HG03521 (cell line): Measurements from ENCODE around the gene CELSR1.
"Not testable (repeated sequence)": the region's sequence is repeated elsewhere in the genome, so short reads cannot be mapped to it uniquely, and the experiment has no call there.

Source experiments
- ATAC-seq: cut with Tn5 transposase; IDR thresholded peaks from one replicate; pipeline ENCODE4 v1.9.1; 2021; ENCODE audit warnings: mild to moderate bottlenecking, moderate library complexity; ENCODE audit not compliant: unreplicated experiment

Gene CELSR1

DNA sequence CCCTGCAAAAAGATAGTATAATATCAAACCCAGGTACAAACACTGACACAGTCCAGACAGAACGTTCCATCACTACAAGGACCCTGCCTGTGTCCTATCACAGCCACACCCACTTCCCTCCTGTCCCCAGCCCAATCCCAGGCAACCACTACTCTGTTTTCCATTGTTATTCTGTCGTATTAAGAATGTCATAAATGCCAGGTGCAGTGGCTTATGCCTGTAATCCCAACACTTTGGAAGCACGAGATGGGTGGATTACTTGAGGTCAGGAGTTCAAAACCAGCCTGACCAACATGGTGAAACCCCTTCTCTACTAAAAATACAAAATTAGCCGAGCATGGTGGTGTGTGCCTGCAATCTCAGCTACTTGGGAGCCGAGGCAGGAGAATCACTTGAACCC, 112.9 kb downstream of the CELSR1 start:
- no peak for ATAC-seq

DNA sequence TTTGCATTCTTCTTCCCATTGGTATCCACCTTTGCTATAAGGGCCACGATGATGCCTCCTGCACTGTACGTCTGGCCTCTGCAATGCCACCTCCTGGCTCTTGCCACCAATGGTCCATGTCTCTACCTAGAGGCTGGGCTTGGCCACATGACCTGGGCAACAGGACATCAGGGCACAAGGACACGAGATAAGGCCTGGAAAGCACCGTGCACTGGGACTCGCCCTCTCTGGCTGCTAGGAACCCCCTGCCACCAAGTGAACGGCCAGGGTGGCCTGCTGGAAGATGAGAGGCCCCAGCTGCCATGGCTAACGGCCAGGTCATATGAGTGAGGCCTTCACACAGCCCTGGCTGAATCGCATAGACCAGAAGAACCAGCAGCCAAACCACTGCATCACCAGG, 114.5 kb downstream of the CELSR1 start:
- ATAC-seq: no peak

- no peak for ATAC-seq
These were observed 116.2 kb downstream of the CELSR1 start for GRCh38 chr22:46421267-46421666.

DNA sequence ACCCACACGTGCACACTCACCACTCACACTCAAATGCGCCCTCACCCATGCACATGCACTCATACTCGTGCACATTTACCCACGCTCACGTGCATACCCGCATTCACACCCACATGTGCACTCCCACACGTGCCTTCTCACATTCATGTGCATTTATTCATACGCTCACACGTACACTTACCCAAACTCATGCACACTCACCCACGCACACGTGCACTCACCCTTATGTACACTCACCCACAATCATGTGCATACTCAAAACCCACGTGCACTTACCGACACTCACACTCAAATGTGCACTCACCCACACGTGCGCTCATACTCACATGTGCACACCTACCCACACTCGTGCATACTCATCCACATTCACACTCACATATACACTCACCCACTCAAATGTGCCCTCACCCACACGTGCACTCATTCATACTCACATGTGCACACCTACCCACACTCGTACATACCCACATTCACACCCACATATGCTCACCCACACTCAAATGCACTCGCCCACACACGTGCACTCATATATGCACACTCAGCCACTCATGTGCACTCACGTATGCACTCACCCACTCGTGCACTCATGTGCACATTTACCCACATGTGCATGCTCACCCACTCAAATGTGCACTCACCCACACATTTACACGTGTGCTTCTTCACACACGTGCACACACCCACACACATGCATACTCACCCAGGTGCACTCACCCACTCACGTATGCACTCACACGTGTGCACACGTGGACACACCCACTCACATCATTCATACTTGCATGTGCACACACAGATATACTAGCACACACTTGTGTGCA, 117.5 kb downstream of the CELSR1 start:
- ATAC-seq: no peak

DNA sequence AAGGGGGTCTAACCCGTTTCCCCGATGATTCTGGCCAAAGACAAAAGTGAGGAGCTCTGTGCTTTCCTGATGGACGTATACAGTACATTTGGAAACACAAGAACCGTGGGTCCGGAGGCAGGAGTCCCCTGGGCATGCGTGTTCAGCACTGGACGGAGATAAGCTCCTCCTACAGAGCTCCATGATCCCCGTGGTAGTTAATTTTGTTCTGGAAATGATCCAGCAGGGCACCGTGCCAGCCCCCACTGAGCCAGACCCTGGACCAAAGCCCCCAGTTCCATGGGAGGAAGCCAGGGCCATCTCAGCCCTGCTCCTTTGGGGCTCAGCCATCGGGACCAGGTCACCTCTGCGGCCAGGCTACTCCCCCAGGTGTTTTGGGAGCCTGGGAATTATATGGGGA, 118.6 kb downstream of the CELSR1 start:
- ATAC-seq: no peak

GRCh38 chr22:46417769-46418168, 119.7 kb downstream of the CELSR1 start:
- no peak for ATAC-seq

GRCh38 chr22:46416891-46417580, 120.4 kb downstream of the CELSR1 start:
- no peak for ATAC-seq

GRCh38 chr22:46416520-46416871, 120.9 kb downstream of the CELSR1 start:
- no peak for ATAC-seq

GRCh38 chr22:46415776-46416519, 121.5 kb downstream of the CELSR1 start:
- ATAC-seq: no peak

GRCh38 chr22:46414704-46415103, 122.7 kb downstream of the CELSR1 start:
- ATAC-seq: no peak

GRCh38 chr22:46413725-46414379, 123.6 kb downstream of the CELSR1 start:
- ATAC-seq: no peak

GRCh38 chr22:46411347-46411746, 126.1 kb downstream of the CELSR1 start:
- ATAC-seq: no peak

DNA sequence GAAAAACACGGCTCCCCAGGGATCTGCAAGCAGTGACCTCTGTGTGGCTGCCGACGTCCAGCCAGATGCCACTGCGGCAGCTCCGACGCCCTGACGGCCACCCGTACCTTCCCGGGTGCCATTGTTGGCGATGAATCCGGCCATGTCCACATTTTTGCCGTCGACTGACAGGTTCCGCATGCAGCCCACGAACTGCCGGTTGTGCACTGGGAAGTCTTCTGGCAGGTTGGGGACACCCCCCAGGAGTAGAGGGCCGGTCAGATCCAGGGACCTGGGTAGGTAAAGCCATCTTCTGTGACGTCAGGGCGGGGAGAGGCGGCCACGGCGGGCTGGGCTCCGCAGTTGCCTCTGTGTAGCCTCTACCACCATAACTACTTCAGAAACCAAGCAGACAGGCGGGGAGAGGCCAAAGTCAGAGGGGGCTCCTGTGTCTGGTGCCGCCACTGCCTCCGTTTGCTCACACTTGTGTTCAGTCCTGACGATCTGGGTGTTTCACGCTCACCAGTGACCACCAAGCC, 127.1 kb downstream of the CELSR1 start:
- no peak for ATAC-seq

GRCh38 chr22:46409631-46410210, 127.7 kb downstream of the CELSR1 start:
- no peak for ATAC-seq

- ATAC-seq: no peak
These were observed 128.6 kb downstream of the CELSR1 start for GRCh38 chr22:46408568-46409506.

- ATAC-seq: no peak
These were observed 129.7 kb downstream of the CELSR1 start for GRCh38 chr22:46407748-46408147.

GRCh38 chr22:46406791-46407190, 130.6 kb downstream of the CELSR1 start:
- ATAC-seq: no peak

- ATAC-seq: no peak
These were observed 131.1 kb downstream of the CELSR1 start for GRCh38 chr22:46406349-46406748.

- ATAC-seq: no peak
These were observed 131.5 kb downstream of the CELSR1 start for GRCh38 chr22:46405901-46406300.

GRCh38 chr22:46403880-46404279, 133.5 kb downstream of the CELSR1 start:
- ATAC-seq: not testable (repeated sequence)
